ENCODE data around the gene ZMYND15.

DNA sequence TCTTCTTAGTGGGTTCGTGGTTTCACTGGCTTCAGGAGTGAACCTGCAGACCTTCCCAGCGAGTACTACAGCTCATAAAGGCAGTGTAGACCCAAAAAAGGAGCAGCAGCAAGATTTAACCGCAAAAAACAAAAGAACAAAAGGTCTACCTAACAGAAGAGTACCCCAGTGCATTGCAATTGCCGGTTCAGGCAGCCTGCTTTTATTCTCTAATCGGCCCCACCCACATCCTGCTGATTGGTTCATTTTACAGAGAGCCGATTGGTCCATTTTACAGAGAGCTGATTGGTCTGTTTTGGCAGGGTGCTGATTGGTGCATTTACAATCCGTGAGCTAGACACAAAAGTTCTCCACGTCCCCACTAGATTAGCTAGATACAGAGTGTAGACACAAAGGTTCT is 31.2 kb upstream of the ZMYND15 start:
- TF ChIP-seq JUNB (IDR thresholded peaks at IDR 0.05) (no peak), ZFP36 (IDR thresholded peaks at IDR 0.05; ENCODE audit: borderline replicate concordance, partially characterized antibody) (no peak)

Measured in A549 (cell line).